Retinal pigment epithelial cell (primary cell): ENCODE measurements around the gene ZNF536.

ENCODE experiments used
- DNase-seq: peaks from one replicate; pipeline ENCODE4 v3.0.0-alpha.2; 2010; ENCODE audit warnings: low read depth
- H3K4me3 ChIP-seq: 2 replicates; pipeline ENCODE4 v1.5.1; 2011; ENCODE audit warnings: mild to moderate bottlenecking, low read length, control low read depth, moderate library complexity
- CTCF ChIP-seq: conservative IDR thresholded peaks from 2 replicates; pipeline ENCODE4 v1.5.1; 2011; ENCODE audit warnings: low read depth, low read length, control low read depth, inconsistent platforms

The ZNF536 gene

GRCh38 chr19:30564551-30565011 is 192.4 kb downstream of the ZNF536 start:
- DNase-seq: no peak
- H3K4me3 ChIP-seq: no peak overlapping the region
- no peak for TF ChIP-seq CTCF

GRCh38 chr19:30565636-30566035 is 193.5 kb downstream of the ZNF536 start:
- H3K4me3 ChIP-seq: no peak overlapping the region
- DNase-seq: no peak
- TF ChIP-seq CTCF: no peak

- no peak for DNase-seq
- no peak for TF ChIP-seq CTCF
Observed at GRCh38 chr19:30566681-30567420, 194.7 kb downstream of the ZNF536 start.

GRCh38 chr19:30567536-30568232 is 195.5 kb downstream of the ZNF536 start:
- H3K4me3 ChIP-seq: no peak overlapping the region
- no peak for DNase-seq

More at GRCh38 chr19:30566681-30567420, 194.7 kb downstream of the ZNF536 start:
- H3K4me3 ChIP-seq: no peak overlapping the region

DNA sequence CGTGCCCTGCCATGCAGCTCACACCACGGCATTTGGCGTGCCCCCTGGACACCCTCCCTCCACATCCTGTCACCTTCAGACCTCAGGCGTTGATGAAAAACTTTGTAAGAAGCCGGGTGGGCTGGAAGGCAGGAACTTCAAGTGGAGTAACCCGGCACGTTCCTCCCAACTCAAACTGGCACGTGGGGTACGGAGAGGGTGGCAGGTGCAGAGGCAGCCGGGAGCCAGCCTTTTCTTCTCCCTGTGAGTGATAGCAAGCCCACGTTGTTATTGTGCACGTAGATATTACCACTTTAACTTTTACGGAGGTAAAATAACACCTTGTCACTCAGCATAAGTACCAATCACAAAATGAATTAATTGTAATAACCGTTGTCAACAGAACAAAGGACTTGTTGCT is 198.0 kb downstream of the ZNF536 start:
- DNase-seq: no peak
- H3K4me3 ChIP-seq: no peak overlapping the region
- no peak for TF ChIP-seq CTCF

More at GRCh38 chr19:30567536-30568232, 195.5 kb downstream of the ZNF536 start:
- no peak for TF ChIP-seq CTCF

DNA sequence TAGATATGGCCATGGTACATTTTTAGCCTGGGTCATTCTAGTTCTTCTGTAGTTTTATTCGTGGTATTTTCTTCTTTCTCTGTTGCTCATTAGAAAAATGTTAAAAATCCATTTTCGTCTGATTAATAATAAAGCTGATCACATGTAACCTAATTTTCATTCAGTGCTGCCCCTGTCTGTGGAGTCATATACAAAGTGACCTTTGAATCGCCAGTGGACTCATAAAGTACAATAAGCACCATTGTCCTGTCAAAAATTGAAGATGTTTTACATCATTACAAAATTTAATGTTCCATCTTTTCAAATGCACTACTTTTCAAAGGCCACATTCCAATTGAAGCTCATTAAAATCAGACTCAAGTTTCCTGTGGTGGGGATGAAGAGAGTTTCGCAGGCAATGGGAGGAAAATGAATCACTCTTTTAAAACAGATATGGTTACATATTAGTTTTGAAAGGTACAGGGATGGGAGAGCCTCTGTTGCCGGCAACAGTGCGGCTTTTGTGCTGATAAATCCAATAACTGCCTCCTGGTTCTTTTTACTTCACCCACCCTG is 205.4 kb downstream of the ZNF536 start:
- no peak for DNase-seq

More for the DNA sequence above, 205.4 kb downstream of the ZNF536 start:
- TF ChIP-seq CTCF: no peak
- no peak overlapping the region for H3K4me3 ChIP-seq
